ENCODE results near the gene CHCHD2. TPM values are rescaled to one million over a fixed set of nuclear protein-coding genes. Genes with fewer than 3 reads are reported as not detected.
"Not testable (repeated sequence)": the region's sequence is repeated elsewhere in the genome, so short reads cannot be mapped to it uniquely, and the experiment has no call there.

Gene CHCHD2
- total and polyA plus RNA-seq, 4 experiments from 2014 or later = 147 to 526 (median 330) TPM

GRCh38 chr7:56086761-56087160 lies 19.5 kb downstream of the CHCHD2 start:
- POLR2A ChIA-PET (ENCODE audit: partially characterized antibody) = interaction anchor here (1.0 kb wide), 1 partner anchor 123 kb away, joined by 4 read pairs; no protein-coding TSS in a partner anchor

GRCh38 chr7:56083150-56083785 lies 23.0 kb downstream of the CHCHD2 start:
- Histone ChIP-seq H3K9me3 (ENCODE audit: control insufficient read depth in 1 of 2, low read length in 2 of 2) (no peaks in the 10 kb centered on the region), H3K4me3 (ENCODE audit: low read length in 2 of 2) (no peak overlapping the region), H3K27me3 (ENCODE audit: insufficient read depth, low read length) (no peaks in the 10 kb centered on the region), H3K27ac (ENCODE audit: low read depth, low read length) (no peak overlapping the region), H3K4me1 (ENCODE audit: insufficient read depth, low read length) (no peaks in the 10 kb centered on the region), H3K36me3 (ENCODE audit: insufficient read depth, low read length) (peaks cover 22% of the 10 kb centered on the region)
- no peak overlapping the region for H3K4me3 Mint-ChIP-seq
- CTCF ChIA-PET (ENCODE audit: partially characterized antibody) = interaction anchor here (0.7 to 3.7 kb wide), 4 partner anchors 9 to 828 kb away, joined by 3 to 22 read pairs (median 3); no protein-coding TSS in a partner anchor
- no peaks in the 10 kb centered on the region for H3K9me3 Mint-ChIP-seq
- POLR2A ChIA-PET (ENCODE audit: partially characterized antibody) = interaction anchor here (1.4 kb wide), 1 partner anchor 23 kb away, joined by 5 read pairs; the partner anchor contains the start of gene CHCHD2
- H3K27me3 Mint-ChIP-seq = no peaks in the 10 kb centered on the region
- H3K4me1 Mint-ChIP-seq = peaks cover 0 to 4% (median 1%) of the 10 kb centered on the region in 4 donors
- H3K36me3 Mint-ChIP-seq = peaks cover 15 to 39% of the 10 kb centered on the region in 2 donors
- peak overlapping the region in 1 of 7 donors; percentile 59 for H3K27ac Mint-ChIP-seq
- intact Hi-C loops (cut with micrococcal nuclease) = no loop called here
- DNase-seq = no peak

More at GRCh38 chr7:56086761-56087160, 19.5 kb downstream of the CHCHD2 start:
- no peaks in the 10 kb centered on the region for H3K9me3 Mint-ChIP-seq
- H3K27ac Mint-ChIP-seq = peak overlapping the region in 1 of 7 donors; percentile 29
- Histone ChIP-seq H3K27me3 (ENCODE audit: insufficient read depth, low read length) (no peaks in the 10 kb centered on the region), H3K36me3 (ENCODE audit: insufficient read depth, low read length) (peaks cover 8% of the 10 kb centered on the region), H3K9me3 (ENCODE audit: control insufficient read depth in 1 of 2, low read length in 2 of 2) (no peaks in the 10 kb centered on the region), H3K4me3 (ENCODE audit: low read length in 2 of 2) (no peak overlapping the region), H3K4me1 (ENCODE audit: insufficient read depth, low read length) (no peaks in the 10 kb centered on the region), H3K27ac (ENCODE audit: low read depth, low read length) (no peak overlapping the region)
- intact Hi-C loops (cut with micrococcal nuclease) = no loop called here
- DNase-seq = no peak
- CTCF ChIA-PET (ENCODE audit: partially characterized antibody) = interaction anchor here (1.7 kb wide), 1 partner anchor 12 kb away, joined by 6 read pairs; no protein-coding TSS in a partner anchor
- no peaks in the 10 kb centered on the region for H3K27me3 Mint-ChIP-seq
- H3K4me1 Mint-ChIP-seq = peaks cover 0 to 4% (median 1%) of the 10 kb centered on the region in 4 donors
- H3K36me3 Mint-ChIP-seq = peaks cover 4 to 23% of the 10 kb centered on the region in 2 donors
- no peak overlapping the region for H3K4me3 Mint-ChIP-seq

DNA sequence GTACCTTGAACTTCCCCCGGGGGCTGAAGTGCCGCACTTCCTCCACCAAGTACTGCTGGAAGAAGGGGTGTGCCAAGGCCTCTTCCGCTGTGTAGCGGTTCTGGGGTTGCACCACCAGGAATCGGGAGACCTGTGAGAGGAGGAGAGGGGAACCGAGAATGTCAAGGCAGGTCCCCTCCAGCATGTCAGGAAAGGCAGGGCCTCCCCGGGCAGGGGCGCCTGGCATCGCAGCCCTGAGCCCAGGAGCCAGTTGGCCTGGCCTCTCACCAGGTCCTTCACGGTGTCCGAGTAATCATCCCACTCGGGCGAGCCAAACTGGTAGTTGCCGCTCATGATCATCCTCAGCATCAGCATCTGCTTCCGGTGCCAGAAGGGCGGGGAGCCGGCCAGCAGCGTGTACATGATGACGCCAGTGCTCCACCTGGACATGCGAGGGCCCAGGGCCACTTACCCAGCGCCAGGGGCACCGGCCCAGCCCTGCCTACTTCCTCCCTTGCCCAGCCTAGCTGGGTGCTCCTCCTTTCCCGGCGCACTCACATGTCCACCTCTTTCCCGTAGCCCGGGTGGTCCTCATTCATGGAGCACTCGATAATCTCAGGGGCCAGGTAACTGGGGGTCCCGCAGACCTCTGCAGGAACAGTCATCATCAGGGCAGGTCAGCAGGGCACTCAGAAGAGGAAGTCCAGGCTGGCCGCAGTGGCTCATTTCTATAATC lies 24.5 kb downstream of the CHCHD2 start:
- no peak overlapping the region for H3K27ac Mint-ChIP-seq
- POLR2A ChIA-PET (ENCODE audit: partially characterized antibody) = no interaction called here
- Histone ChIP-seq H3K27ac (ENCODE audit: low read depth, low read length) (no peak overlapping the region), H3K4me1 (ENCODE audit: insufficient read depth, low read length) (no peaks in the 10 kb centered on the region), H3K36me3 (ENCODE audit: insufficient read depth, low read length) (peaks cover 21% of the 10 kb centered on the region), H3K27me3 (ENCODE audit: insufficient read depth, low read length) (no peaks in the 10 kb centered on the region), H3K9me3 (ENCODE audit: control insufficient read depth in 1 of 2, low read length in 2 of 2) (no peaks in the 10 kb centered on the region), H3K4me3 (ENCODE audit: low read length in 2 of 2) (no peak overlapping the region)
- CTCF ChIA-PET (ENCODE audit: partially characterized antibody) = no interaction called here
- intact Hi-C loops (cut with micrococcal nuclease) = no loop called here
- peaks cover 0 to 4% (median 1%) of the 10 kb centered on the region in 4 donors for H3K4me1 Mint-ChIP-seq
- no peaks in the 10 kb centered on the region for H3K9me3 Mint-ChIP-seq
- H3K4me3 Mint-ChIP-seq = peak overlapping the region in 1 of 8 donors; percentile 69
- no peaks in the 10 kb centered on the region for H3K27me3 Mint-ChIP-seq
- DNase-seq = no peak
- H3K36me3 Mint-ChIP-seq = peaks cover 15 to 42% of the 10 kb centered on the region in 2 donors

DNA sequence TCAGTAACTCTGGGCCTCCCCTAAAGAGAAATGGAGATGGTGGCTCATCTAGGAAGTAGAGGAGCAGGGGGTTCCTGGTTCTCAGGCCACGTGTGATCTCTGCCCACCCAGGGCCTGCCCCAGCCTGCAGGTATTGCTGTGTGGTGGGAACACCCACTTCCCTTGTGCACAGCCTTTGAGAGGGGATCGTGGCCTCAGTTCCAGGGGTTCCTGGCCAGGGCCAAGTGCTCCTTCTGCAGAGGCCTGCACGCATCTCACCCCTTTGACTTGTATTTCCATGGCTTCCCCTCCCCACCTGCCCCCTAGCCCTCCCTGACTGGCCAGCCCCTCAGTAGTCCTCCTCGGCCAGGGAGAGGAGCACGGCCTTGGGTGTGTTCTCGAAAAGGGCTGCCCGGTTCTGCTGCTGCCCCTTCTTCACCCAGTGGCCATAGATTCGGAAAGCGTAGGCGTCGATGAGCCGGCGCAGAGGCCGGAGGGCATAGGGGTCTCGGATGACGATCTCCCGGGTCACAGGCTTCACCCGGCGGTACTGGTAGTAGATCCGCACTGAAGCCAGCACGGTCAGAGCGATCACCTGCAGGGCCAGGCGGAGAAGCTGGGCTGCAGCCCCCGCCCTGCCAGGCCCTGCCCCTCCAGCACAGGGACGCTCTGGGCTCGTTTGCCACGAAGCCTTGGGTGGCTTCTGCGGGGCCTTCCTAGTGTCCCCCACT lies 25.4 kb downstream of the CHCHD2 start:
- H3K27ac ChIP-seq (ENCODE audit: low read depth, low read length); H3K27me3 ChIP-seq (ENCODE audit: insufficient read depth, low read length); DNase-seq; H3K4me3 ChIP-seq (ENCODE audit: low read length in 2 of 2); POLR2A ChIA-PET (ENCODE audit: partially characterized antibody); H3K9me3 ChIP-seq (ENCODE audit: control insufficient read depth in 1 of 2, low read length in 2 of 2); H3K4me3 Mint-ChIP-seq; H3K27me3 Mint-ChIP-seq; intact Hi-C loops (cut with micrococcal nuclease); H3K4me1 Mint-ChIP-seq; H3K4me1 ChIP-seq (ENCODE audit: insufficient read depth, low read length); CTCF ChIA-PET (ENCODE audit: partially characterized antibody); H3K9me3 Mint-ChIP-seq: not testable (repeated sequence)
- peaks cover 14% of the 10 kb centered on the region for H3K36me3 ChIP-seq (ENCODE audit: insufficient read depth, low read length)
- Mint-ChIP-seq H3K27ac (peak overlapping the region in 1 of 7 donors; percentile 62), H3K36me3 (peaks cover 15 to 44% of the 10 kb centered on the region in 2 donors)

DNA sequence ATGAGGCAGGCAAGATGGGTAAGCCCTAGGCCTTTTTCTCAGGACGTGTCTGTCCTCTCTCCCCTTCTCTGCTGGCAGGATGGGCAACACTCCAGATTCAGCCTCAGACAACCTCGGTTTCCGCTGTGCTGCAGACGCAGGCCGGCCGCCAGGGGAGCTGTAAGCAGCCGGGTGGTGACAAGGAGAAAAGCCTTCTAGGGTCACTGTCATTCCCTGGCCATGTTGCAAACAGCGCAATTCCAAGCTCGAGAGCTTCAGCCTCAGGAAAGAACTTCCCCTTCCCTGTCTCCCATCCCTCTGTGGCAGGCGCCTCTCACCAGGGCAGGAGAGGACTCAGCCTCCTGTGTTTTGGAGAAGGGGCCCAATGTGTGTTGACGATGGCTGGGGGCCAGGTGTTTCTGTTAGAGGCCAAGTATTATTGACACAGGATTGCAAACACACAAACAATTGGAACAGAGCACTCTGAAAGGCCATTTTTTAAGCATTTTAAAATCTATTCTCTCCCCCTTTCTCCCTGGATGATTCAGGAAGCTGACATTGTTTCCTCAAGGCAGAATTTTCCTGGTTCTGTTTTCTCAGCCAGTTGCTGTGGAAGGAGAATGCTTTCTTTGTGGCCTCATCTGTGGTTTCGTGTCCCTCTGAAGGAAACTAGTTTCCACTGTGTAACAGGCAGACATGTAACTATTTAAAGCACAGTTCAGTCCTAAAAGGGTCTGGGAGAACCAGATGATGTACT lies 26.7 kb downstream of the CHCHD2 start:
- Histone ChIP-seq H3K27me3 (ENCODE audit: insufficient read depth, low read length) (no peaks in the 10 kb centered on the region), H3K36me3 (ENCODE audit: insufficient read depth, low read length) (peaks cover 14% of the 10 kb centered on the region), H3K4me3 (ENCODE audit: low read length in 2 of 2) (no peak overlapping the region), H3K9me3 (ENCODE audit: control insufficient read depth in 1 of 2, low read length in 2 of 2) (no peaks in the 10 kb centered on the region), H3K4me1 (ENCODE audit: insufficient read depth, low read length) (no peaks in the 10 kb centered on the region), H3K27ac (ENCODE audit: low read depth, low read length) (no peak overlapping the region)
- DNase-seq = no peak
- ChIA-PET CTCF (ENCODE audit: partially characterized antibody) (interaction anchor here (12.0 kb wide), 1 partner anchor 74 kb away, joined by 240 read pairs; no protein-coding TSS in a partner anchor), POLR2A (ENCODE audit: partially characterized antibody) (interaction anchor here (1.0 kb wide), 1 partner anchor 15 kb away, joined by 4 read pairs; no protein-coding TSS in a partner anchor)
- H3K9me3 Mint-ChIP-seq = no peaks in the 10 kb centered on the region
- H3K4me3 Mint-ChIP-seq = no peak overlapping the region
- peaks cover 0 to 4% (median 0%) of the 10 kb centered on the region in 4 donors for H3K4me1 Mint-ChIP-seq
- intact Hi-C loops (cut with micrococcal nuclease) = no loop called here
- peaks cover 15 to 41% of the 10 kb centered on the region in 2 donors for H3K36me3 Mint-ChIP-seq
- H3K27me3 Mint-ChIP-seq = no peaks in the 10 kb centered on the region
- peak overlapping the region in 2 of 7 donors; percentile 52 to 70 for H3K27ac Mint-ChIP-seq

GRCh38 chr7:56078196-56078595 lies 28.1 kb downstream of the CHCHD2 start:
- no peaks in the 10 kb centered on the region for H3K27me3 Mint-ChIP-seq
- no peaks in the 10 kb centered on the region for H3K9me3 ChIP-seq (ENCODE audit: control insufficient read depth in 1 of 2, low read length in 2 of 2)
- H3K4me3 ChIP-seq (ENCODE audit: low read length in 2 of 2) = no peak overlapping the region
- DNase-seq = no peak
- ChIA-PET CTCF (ENCODE audit: partially characterized antibody) (interaction anchor here (0.6 to 12.0 kb wide), 3 partner anchors 12 to 73 kb away, joined by 3 to 240 read pairs (median 4); partner anchors contain the start of gene SUMF2), POLR2A (ENCODE audit: partially characterized antibody) (interaction anchor here (1.7 kb wide), 1 partner anchor 13 kb away, joined by 5 read pairs; the partner anchor contains the start of gene SUMF2)
- peaks cover 14% of the 10 kb centered on the region for H3K36me3 ChIP-seq (ENCODE audit: insufficient read depth, low read length)
- H3K27ac Mint-ChIP-seq = no peak overlapping the region
- H3K27ac ChIP-seq (ENCODE audit: low read depth, low read length) = no peak overlapping the region
- intact Hi-C loops (cut with micrococcal nuclease) = no loop called here
- no peaks in the 10 kb centered on the region for H3K27me3 ChIP-seq (ENCODE audit: insufficient read depth, low read length)
- H3K9me3 Mint-ChIP-seq = no peaks in the 10 kb centered on the region
- peaks cover 19 to 42% of the 10 kb centered on the region in 2 donors for H3K36me3 Mint-ChIP-seq
- no peaks in the 10 kb centered on the region for H3K4me1 ChIP-seq (ENCODE audit: insufficient read depth, low read length)
- H3K4me3 Mint-ChIP-seq = no peak overlapping the region
- H3K4me1 Mint-ChIP-seq = peaks cover 3 to 6% (median 5%) of the 10 kb centered on the region in 4 donors

All from CD4-positive, alpha-beta memory T cell (primary cell).